Measurements from ENCODE around the gene PDZRN3.
"Not testable (repeated sequence)": the region's sequence is repeated elsewhere in the genome, so short reads cannot be mapped to it uniquely, and the experiment has no call there.

PDZRN3 gene

DNA sequence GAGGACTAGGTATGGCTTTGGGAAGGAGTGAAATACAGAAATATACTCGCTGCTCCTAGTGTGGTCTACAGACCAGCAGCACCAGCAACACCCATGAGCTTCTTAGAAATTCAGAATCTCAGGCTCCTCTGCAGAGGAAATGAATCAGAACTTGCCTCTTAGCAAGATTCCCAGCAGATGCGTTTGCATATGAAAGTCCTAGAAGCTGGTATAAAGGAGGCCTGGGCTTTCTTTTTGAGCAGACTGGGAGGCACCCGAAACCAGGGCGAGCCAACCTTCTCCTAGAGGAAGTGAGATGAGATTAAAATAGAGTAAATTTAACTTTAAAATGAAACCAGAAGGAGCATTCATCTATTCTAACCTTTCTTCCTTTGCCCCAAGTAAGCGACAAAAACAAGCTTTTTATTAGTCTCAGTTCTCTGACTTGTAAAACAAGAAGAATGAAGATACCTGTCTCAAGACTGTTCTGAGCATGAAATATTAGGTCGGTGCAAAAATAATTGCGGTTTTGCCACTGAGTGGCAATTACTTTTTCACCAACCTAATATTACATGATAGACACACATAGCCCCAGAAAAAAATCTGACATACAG is 140.0 kb downstream of the PDZRN3 start:
- no peak for DNase-seq

DNA sequence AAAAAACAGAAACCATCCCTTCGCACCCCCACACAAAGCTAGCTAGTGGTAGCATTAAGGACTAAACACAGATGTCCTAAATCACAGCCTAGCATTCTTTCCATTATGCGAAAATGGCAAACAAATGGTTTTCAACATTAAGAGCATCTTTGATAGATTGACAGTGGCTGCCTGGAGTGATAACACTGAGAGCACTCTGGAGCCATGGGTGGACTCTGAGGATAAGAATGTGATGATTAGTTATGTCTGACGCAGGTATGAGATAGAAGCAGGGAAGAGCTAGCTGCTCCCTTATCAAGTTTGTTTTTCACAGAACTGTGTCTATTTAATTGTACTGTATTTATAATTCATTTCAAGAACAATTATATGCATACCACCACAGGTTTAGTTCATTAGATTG is 142.9 kb downstream of the PDZRN3 start:
- no peak for DNase-seq

DNA sequence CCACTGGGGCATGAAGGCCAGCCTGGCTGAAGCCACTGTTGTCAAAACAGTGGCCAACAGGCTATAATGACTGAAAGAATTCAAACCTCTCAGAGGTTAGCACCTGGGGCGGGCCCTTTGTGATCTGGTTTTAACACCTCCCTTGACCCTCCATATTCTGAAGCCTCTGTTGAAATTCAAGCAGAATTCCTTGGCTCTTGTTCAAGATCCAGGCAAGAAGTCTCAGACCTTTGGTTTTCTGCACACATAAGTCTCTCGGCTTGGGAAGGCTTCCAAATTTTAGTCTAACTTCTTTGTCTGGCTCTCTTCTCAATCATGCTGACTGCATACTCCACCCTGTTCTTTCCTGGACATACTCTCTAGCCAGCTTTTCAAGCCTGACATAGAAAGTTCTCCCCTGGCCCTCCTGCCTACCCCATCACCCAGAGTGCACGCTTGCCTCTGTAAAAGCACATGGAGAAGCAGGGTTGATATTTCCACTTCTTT is 144.5 kb downstream of the PDZRN3 start:
- no peak for DNase-seq

DNA sequence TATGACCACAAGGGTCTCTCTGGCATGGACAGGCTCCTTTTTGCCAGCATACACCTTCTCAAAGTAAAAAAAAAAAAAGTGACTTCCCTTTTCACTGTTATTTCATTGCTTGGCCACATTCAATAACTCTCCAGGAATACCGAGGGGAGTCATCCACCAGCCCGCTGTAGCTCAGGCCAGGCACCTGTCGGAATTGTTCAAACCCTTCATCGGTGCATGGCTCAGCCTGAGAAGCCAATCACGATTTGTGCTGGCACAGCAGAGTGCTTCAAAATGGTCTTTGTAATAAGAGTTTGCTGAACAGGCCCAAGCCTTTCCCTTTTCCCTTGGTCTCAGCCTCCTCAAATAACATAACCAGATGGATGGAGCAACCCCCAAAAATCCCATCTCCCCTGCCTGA is 145.4 kb downstream of the PDZRN3 start:
- no peak for DNase-seq

DNA sequence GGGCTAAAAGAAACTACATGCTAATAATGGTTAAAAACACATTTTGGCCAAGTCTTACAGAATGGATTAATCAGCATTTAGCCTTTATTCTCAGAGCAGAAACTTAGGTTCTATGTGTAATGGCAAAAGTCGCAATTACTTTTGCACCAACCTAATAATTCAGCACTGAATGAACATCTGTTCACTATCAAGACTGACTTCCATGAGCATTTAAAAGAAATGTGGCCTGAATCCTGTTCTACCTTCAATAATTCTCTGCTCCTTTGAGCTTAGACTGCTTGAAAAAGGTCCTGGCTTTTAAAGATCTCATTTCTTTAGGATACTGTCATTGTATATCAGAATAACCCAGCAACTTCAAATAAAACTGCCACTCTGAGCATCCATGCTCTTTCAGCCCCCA is 145.9 kb downstream of the PDZRN3 start:
- DNase-seq, result no peak

DNA sequence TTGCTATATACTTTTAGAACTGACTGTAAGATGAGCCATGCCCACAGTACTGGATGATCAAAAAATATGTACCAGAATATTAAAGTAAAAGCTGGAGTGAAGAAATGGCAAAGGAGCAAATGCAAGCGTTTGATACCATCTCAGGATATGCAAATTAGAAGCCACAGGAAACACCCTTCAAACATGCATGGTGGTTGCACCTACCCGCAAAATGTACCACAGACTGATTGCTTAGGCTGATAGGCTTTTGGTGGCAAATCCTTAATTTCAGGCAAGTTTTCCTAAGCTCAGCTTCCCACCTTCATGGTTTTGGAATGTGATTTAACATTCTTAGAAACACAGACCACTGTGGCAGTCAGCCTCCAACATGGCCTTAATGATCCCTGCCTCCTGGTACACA is 149.0 kb downstream of the PDZRN3 start:
- no peak for DNase-seq

DNA sequence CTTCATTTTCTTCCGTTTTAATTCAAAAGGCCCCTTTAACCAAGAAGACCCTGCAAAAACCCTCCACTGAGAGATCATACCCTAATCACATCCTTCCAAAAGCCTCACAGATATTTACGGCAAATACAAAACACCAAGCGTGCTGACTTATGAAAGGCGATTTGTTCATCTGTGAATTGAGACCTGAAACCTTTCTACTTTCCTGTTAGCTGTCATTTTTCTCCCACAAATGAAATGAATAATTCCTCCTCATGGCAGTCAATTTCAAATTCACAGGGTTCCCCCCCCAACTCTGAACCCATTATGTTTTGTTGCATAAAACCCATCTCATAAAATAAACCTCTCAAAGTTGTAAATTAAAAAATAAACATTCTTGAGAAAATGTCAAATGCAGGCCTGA is 149.6 kb downstream of the PDZRN3 start:
- DNase-seq, result no peak

DNA sequence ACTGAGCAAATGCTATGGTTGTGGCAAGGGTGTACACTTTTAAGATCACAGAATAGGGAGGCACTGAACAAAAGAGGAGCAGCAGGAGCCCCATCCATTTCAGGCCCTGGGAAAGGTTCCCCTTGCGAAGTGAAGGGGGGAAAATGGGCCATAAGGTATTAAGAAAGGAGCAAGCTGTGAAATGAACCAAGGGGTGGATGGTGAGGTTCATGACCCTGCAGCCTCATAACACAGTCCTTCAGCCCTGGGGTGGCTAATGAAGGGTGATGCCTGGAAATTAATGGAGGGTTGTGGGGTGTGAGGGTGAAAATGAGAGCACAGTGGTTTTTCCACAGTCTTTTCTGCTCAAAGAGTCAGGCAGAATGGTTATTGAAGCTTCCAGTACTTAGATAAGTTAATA is 150.1 kb downstream of the PDZRN3 start:
- no peak for DNase-seq

DNA sequence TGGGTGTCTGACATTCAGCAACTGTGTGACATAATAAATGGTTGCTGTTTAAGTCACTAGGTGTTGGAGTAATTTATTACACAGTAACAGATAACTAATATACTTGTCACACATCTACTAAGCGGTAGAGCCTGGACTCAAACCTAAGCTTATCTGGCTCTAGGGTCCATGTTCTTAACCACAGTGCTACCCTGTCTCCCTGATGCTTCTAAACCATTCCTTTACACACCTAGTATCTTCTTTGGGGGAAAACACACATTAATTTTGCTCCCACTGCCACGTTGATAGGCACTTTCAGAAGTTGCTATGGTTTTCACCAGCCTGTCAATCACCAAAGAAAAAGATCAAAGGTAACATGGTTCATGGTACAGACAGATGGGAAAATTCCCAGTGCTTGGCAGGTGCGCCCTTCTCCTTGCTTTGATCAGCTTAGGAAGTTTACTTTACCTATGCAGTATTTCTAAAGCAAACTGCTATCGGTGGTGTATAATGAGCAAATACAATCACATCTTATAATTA is 150.8 kb downstream of the PDZRN3 start:
- no peak for DNase-seq

DNA sequence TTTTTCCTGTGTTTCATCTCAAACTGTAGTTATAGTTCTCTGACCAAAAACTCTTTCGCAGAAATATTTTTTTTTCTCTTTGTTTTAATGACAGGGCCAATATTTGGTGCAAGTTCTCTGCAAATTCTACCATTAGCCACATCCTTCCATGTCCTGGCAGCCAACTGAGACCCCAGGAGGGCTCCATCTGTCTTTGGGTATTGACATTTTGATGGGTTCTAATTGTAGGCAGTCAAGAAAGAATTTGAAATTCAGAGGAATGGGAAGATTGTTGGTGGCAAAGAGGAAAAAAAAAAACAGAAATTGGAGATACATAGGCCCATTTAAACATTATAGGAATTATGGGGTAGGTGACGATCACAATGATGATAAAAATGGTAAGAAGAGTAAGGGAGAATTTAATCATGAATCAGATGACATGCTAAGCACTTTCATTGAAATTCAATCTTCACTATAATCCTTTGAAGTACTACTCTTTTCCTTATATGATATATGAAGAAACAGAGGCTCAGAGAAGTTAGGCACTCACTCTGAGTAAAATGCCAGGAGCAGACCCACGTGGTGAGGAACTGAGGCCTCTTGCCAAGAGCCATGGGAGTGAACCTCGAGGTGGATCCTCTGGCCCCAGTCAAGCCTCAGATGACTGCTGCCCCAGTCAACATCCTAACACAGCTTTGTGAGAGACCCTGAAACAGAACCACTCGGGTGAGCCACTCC is 151.4 kb downstream of the PDZRN3 start:
- no peak for DNase-seq

DNA sequence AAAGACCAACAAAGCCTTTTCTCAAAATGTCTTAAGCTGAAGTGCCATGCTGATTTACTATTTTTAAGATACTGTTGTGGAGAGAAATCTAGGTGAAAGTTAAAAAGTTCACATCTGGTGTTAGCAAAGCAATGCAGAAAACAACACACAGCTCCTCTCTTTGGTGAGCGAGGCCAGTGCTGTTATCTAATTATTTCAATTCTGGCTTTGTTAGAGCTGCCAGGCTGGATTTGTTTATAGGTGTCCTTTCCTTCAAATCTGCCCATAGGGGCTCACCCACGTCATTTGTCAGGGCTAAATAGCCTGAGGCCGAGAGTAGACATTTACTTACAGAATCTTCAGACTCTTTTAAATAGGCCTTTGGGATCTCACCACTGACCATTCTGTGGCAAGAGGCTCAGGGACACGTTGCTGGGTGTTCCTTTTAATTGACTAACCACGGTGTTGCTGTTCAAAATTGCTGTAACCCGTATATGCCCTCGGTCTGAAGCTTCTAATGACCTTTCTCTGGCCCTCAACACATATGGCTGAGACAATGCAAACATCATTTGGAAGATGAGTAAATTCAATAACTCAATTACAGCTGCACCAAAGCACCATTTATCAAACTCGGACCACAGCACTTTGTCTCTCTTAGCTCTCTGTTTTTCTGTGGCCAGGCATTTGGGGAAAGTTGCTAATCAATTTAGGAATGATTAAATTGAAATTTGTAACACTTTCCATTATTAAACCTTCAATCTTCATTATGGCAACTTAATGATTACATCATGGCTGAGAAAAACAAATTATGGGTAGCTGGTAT is 152.6 kb downstream of the PDZRN3 start:
- DNase-seq, result peak in 1 of 2 experiments; percentile 6

DNA sequence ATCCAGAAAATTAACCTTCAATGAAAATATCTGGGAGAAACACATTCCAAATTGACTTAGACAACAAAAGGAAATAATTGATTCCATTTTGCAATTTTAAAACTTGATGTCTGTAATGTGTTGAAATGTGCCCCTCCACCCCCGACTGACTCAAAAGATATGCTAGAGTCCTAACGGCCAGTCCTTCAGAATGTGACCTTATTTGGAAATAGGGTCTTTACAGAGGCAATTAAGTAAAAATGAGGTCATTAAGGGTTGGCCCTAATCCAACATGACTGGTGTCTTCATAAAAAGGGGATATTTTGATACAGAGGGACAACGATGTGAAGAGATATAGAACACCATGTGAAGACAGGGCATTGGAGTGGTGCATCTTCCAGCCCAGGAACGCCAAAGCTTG is 153.9 kb downstream of the PDZRN3 start:
- no peak for DNase-seq

DNA sequence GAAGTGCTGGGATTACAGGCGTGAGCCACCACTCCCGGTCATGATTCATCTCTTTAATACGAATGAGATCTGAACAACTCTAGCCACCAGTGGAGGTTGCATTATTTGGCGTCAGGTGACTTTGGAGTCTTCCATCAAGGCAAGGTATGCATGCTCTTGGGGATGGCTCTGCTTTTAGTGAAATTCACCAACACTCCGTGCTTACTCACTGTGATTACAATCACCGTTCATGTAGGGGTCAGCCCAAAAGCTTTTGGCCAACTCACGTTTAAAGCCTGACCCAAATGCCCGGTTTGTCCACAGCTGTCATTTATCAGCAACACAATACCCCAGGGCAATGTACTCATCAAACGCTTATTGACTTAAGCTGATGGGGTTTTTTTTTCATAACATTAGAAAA is 155.4 kb downstream of the PDZRN3 start:
- DNase-seq, result no peak

DNA sequence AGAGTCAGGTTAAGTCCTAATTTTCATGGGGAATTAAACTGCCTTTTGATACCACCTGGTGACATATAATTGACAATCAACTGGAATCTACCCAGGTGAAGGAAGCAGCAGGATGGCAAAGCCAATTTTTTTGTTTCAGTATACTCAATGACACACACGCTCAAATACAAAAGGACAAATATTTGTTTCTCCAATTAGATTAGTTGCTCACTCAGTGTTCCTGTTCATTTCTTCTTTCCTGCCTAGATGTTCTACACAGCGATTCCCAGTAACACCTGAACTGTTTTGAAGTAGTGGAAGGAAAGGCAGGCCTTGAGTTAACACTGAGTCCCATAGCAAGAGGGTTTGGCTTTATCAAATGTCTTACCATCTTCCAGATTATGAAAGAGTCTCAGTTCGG is 157.5 kb downstream of the PDZRN3 start:
- DNase-seq, result no peak

DNA sequence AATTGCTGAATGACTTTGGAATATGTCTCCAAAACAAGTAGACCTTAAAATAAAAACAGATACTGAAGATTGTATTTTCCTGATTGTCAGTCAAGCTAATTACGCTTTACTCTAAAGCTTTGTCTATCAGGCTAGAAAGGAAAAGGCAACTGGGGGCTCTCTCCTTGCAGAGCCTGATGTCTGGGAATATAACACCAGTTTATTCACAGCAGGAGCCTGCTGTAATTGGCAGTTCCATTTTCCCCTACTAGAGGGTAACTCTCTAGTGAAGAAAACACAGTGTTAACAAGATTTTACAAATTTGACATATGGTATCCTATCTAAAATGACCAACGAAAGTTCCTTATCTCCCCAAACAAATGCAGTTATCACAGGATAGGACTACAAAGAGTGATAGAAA is 158.8 kb downstream of the PDZRN3 start:
- DNase-seq, result no peak

DNA sequence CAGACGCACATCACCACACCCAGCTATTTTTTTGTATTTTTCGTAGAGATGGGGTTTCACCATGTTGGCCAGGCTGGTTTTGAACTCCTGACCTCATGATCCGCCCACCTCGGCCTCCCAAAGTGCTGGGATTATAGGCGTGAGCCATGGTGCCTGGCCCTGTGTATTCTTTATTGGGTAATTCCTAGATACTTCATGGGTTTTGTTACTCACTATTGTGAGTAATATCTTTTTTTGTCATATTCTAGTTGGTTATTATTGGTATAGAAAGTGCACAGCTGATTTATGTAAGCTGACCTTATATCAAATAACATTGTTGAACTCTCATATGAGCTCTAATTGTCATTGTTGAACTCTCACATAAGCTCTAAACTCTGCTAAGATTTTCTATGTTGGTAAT is 160.6 kb downstream of the PDZRN3 start:
- not testable (repeated sequence) for DNase-seq

DNA sequence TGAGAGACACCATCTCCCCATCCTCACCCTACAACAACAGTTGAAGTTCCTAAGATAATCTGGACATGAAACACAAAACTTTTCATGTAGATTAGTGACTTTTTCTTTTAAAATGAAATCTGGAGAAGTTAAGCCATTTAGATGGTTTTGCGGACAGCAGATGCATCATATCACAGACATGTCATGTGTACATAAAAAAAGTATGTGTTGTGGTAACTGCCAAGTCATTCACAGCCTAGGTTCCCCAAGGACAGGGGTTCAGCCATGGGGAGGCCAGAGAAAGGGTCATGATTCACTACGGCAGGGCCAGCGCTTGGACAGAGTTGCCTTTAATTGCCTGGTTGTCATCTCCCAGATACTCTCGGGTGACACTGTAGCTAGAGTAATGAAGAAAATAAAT is 163.2 kb downstream of the PDZRN3 start:
- no peak for DNase-seq

DNA sequence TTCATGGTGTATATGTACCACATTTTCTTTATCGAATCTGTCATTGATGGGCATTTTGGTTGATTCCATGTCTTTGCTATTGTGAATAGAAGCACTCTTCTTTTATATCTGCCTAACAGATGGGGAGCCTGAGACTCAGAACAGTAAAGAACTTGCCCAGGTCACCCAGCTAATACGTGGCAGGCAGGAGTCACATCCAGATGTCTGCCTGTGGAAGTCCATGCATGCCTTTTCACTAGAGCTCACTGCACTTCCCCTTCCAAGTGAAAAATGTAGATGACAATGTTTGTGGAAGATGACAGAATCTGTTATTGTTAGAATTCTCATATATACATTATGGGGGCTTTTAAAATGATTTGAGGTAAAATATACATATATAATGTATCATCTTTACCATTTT is 165.0 kb downstream of the PDZRN3 start:
- DNase-seq, result no peak

DNA sequence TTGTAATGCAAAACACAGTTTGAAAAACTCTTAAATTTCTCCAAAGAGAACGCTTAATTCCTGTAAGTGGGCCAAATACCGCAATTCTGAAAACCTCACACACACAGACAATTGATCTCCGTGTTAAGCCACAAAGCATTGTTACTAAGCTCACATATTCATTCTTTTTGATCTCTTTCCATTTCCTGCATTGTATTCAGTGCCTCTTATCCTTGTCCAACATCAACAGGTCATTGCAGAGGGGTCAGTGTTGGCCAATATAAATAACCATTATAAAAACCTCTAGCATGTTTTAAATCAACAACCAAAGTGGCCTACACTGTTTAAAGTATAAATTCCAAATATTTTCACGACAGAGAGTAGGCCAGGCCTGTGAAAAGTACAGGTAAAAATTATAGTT is 171.1 kb downstream of the PDZRN3 start:
- no peak for DNase-seq

DNA sequence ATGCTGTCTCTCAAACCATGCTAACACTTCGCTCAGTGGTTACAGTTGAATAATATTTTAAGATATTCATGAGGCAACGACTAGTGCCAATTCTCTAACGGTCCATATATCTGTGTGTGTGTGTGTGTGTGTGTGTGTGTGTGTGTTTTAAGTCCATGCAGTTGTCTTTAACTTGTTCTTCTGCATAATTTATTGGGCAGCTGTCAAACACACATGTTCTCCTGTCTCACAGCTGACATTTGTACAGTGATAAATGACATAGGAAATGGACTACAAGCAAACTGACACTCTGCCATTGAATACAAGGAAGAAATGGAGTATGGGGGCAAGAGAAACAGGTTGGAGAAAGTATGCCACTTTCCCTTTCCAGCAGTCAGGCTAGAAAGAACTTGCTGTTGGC is 172.0 kb downstream of the PDZRN3 start:
- no peak for DNase-seq

DNA sequence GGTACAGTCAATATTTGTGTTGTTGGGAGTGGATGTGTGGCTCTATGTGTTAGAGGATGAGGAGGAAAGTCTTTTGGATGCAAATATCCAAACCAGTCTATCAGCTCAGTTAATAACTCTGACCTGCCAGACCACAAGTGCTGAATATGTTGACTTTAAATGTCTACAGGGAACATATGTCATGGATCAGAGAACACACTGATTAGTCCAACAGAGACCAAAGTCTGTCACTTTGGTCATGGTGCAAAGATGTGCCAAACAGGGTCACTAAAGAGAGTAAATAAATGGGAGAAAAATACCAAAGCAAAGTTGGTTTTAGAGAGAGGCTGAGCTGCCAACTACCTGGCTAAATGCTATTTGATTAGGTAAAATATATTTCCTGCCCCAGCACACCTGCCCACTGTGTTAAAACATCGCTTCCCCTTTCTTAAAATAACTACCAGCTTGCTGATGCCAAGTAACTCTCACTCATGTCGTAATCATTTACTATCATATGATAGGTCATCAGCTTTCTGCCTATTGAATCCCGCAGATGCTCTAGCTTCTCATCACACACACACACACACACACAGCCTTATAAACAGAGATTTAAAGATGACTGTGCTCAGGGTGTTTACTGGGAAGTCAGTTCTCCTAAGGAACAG is 173.3 kb downstream of the PDZRN3 start:
- peak in 1 of 2 experiments; percentile 41 for DNase-seq

DNA sequence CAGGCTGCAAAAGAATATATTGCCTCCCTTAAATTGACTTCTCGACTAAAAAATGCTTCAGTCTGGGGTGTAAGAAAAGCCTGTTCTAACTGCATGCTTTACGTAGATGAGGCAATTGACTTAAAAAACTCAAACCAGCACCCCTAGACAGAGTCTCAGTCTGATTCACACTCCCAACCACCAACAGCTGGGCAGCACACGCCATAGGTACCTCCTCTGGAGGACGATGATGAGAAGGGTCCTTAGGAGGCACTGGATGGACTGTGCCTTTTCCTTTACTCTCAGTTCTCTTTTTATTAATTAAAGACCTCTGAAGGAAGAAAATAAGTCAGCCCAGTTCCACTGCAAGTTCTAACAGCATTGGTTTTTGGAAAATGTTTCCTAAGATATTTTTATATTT is 175.0 kb downstream of the PDZRN3 start:
- DNase-seq, result no peak

DNA sequence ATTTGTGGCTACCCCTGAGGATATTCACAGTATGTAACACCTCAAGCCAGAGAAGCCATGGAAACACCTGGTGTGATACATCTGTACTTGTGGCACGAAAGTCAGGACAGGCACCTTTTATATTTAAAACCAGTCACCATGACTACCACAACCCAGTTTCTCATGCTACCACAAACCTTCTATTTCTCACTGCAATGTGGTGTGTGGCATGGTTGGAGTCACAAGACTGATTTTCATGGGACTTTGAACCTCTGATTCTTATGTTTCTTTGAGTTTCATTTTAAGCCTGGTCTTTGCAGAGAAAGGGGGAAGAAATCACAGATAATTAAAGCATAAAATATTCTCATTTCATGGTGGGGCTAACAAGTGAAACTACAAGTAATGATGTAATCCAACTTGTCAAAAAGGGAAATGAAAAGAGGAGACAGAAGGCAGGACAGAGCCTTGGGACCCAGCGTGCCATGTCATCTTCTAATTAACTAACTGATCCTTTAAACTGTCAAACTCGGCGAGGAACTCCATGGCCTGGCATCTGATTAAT is 175.9 kb downstream of the PDZRN3 start:
- no peak for DNase-seq
